ENCODE data around the gene TMEM120B.

The TMEM120B gene

DNA sequence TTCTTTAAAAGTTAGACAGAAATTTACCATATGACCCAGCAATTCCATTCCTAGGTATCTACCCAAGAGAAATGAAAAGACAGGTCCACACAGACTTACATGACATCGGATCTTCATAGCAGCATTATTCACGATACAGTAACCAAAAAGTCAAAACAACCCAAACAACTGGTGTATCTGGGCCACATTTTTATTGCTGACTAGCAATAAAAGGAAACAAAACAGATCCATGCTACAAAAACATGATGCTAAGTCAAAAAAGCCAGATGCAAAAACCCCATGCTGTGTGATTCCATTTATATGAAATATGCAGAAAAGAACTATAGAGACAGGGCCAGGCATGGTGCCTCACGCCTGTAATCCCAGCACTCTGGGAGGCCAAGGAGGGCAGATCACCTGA is 12.9 kb downstream of the TMEM120B start:
- Histone ChIP-seq H3K4me3 (ENCODE audit: low read length) (no peak overlapping the region), H3K36me3 (replicated peaks; ENCODE audit: insufficient read depth, low read length) (no peaks in the 10 kb centered on the region), H3K27ac (ENCODE audit: low read length) (no peak overlapping the region), H3K4me1 (ENCODE audit: low read length) (no peaks in the 10 kb centered on the region), H3K4me2 (ENCODE audit: low read depth, low read length) (no peak overlapping the region), H2AFZ (ENCODE audit: low read length) (no peak overlapping the region), H3F3A (ENCODE audit: insufficient read depth, low read length) (no peaks in the 10 kb centered on the region), H3K9ac (ENCODE audit: low read length) (no peak overlapping the region), H3K79me2 (ENCODE audit: low read length) (peaks cover 2% of the 10 kb centered on the region; the same call in 1 of the 2 replicates), H3K27me3 (replicated peaks; ENCODE audit: insufficient read depth, low read length) (no peaks in the 10 kb centered on the region), H4K20me1 (ENCODE audit: insufficient read depth, low read length) (no peaks in the 10 kb centered on the region), H3K9me2 (replicated peaks; ENCODE audit: insufficient read depth, low read length) (no peaks in the 10 kb centered on the region), H3K9me3 (replicated peaks; ENCODE audit: insufficient read depth, low read length) (no peaks in the 10 kb centered on the region)
- no peak for TF ChIP-seq EZH2phosphoT487 (IDR thresholded peaks at IDR 0.05; ENCODE audit: low read length)
- TF ChIP-seq CTCF (IDR thresholded peaks at IDR 0.05; ENCODE audit: low read length): no peak
- TF ChIP-seq EZH2 (optimal IDR thresholded peaks at IDR 0.05; ENCODE audit: low read depth, low read length): no peak
- DNase-seq: no peak

DNA sequence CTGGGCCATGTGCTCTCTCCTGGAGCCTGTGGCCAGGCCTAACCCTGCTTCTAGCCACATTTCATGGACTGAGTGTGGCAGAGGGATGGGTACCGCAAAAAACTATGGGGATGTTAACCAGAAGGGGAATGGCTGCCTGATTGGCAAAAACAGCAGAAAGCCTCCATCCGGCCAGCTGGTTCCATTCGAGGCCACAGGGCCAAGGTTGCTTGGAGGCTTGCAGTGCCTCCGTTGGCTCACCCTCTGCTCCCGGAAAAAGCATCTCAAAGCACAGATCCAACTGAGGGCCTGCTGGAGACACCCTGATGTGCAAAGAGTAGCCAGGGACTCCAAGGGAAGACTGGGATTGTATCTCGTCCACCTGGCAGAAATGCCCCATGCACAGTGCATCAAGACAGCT is 16.5 kb downstream of the TMEM120B start:
- H3K9me2 ChIP-seq (replicated peaks; ENCODE audit: insufficient read depth, low read length): no peaks in the 10 kb centered on the region
- no peak overlapping the region for H2AFZ ChIP-seq (ENCODE audit: low read length)
- H3K27ac ChIP-seq (ENCODE audit: low read length): no peak overlapping the region
- H3K27me3 ChIP-seq (replicated peaks; ENCODE audit: insufficient read depth, low read length): no peaks in the 10 kb centered on the region
- H3K4me2 ChIP-seq (ENCODE audit: low read depth, low read length): no peak overlapping the region
- H3K36me3 ChIP-seq (replicated peaks; ENCODE audit: insufficient read depth, low read length): no peaks in the 10 kb centered on the region
- H3K4me1 ChIP-seq (ENCODE audit: low read length): no peaks in the 10 kb centered on the region
- no peak overlapping the region for H3K4me3 ChIP-seq (ENCODE audit: low read length)
- TF ChIP-seq EZH2 (optimal IDR thresholded peaks at IDR 0.05; ENCODE audit: low read depth, low read length): no peak
- TF ChIP-seq CTCF (IDR thresholded peaks at IDR 0.05; ENCODE audit: low read length): no peak
- TF ChIP-seq EZH2phosphoT487 (IDR thresholded peaks at IDR 0.05; ENCODE audit: low read length): no peak
- H3K79me2 ChIP-seq (ENCODE audit: low read length): peaks cover 2% of the 10 kb centered on the region; the same call in 1 of the 2 replicates
- no peaks in the 10 kb centered on the region for H3F3A ChIP-seq (ENCODE audit: insufficient read depth, low read length)
- no peaks in the 10 kb centered on the region for H4K20me1 ChIP-seq (ENCODE audit: insufficient read depth, low read length)
- no peak for DNase-seq
- no peak overlapping the region for H3K9ac ChIP-seq (ENCODE audit: low read length)
- H3K9me3 ChIP-seq (replicated peaks; ENCODE audit: insufficient read depth, low read length): no peaks in the 10 kb centered on the region

DNA sequence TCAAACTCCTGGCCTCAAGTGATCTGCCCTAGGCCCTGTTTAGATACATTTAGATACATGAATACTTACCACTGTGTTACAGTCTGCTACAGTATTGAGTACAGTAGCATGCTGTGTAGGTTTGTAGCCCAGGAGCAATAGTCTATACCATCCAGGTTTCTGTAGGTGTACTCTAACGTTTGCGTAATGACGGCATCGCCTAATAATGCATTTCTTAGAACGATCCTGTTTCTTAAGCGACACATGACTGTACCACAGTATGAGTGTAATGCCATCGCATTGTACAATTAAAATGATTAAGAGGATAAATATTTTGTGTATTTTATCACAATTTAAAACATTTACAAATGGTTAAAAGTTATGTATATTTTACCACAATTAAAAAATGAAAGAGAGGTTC is 18.9 kb downstream of the TMEM120B start:
- H3K36me3 ChIP-seq (replicated peaks; ENCODE audit: insufficient read depth, low read length): no peaks in the 10 kb centered on the region
- no peaks in the 10 kb centered on the region for H3K79me2 ChIP-seq (ENCODE audit: low read length)
- H3K9ac ChIP-seq (ENCODE audit: low read length): no peak overlapping the region
- no peaks in the 10 kb centered on the region for H3K9me3 ChIP-seq (replicated peaks; ENCODE audit: insufficient read depth, low read length)
- H3K27ac ChIP-seq (ENCODE audit: low read length): no peak overlapping the region
- no peaks in the 10 kb centered on the region for H3F3A ChIP-seq (ENCODE audit: insufficient read depth, low read length)
- H3K4me1 ChIP-seq (ENCODE audit: low read length): no peaks in the 10 kb centered on the region
- H3K4me2 ChIP-seq (ENCODE audit: low read depth, low read length): no peak overlapping the region
- H3K9me2 ChIP-seq (replicated peaks; ENCODE audit: insufficient read depth, low read length): no peaks in the 10 kb centered on the region
- no peak for DNase-seq
- TF ChIP-seq EZH2 (optimal IDR thresholded peaks at IDR 0.05; ENCODE audit: low read depth, low read length) (no peak), CTCF (IDR thresholded peaks at IDR 0.05; ENCODE audit: low read length) (no peak), EZH2phosphoT487 (IDR thresholded peaks at IDR 0.05; ENCODE audit: low read length) (no peak)
- H3K27me3 ChIP-seq (replicated peaks; ENCODE audit: insufficient read depth, low read length): no peaks in the 10 kb centered on the region
- H3K4me3 ChIP-seq (ENCODE audit: low read length): no peak overlapping the region
- H2AFZ ChIP-seq (ENCODE audit: low read length): no peak overlapping the region
- no peaks in the 10 kb centered on the region for H4K20me1 ChIP-seq (ENCODE audit: insufficient read depth, low read length)
